Spleen (tissue), 3 donors: ENCODE measurements around the gene SLIT3.

Experiments
- POLR2A ChIP-seq, 3 donors: fragments of 450-650 bp; IDR thresholded peaks; one replicate each; pipeline ENCODE4 v1.5.1; 2017; ENCODE audit warnings: antibody characterized with exemption in 3 of 3, mild to moderate bottlenecking in 1 of 3
- POLR2AphosphoS5 ChIP-seq, 3 donors: sonication (generic); formaldehyde crosslinking; IDR thresholded peaks; one replicate each; pipeline ENCODE4 v1.5.1; 2017; ENCODE audit warnings: antibody characterized with exemption in 3 of 3

- TF ChIP-seq POLR2AphosphoS5 (IDR thresholded peaks at IDR 0.05) (no peak), POLR2A (IDR thresholded peaks at IDR 0.05) (no peak)
Observed at GRCh38 chr5:168674893-168675482, 626.0 kb downstream of the SLIT3 start.
